NCI-H1930 (cell line): ENCODE measurements around the gene PTPRH.

Experiments used
- DNase-seq, 2 experiments: peaks; one replicate each; lab custom pipeline; 2025; lab: John Stamatoyannopoulos, UW

The PTPRH gene

GRCh38 chr19:55208880-55209692 lies at the start of gene PTPRH:
Gene PTPRH, minus strand, starts transcription at chr19:55209501. Its CDS starts 68 bp downstream, at chr19:55209433.
- no peak for DNase-seq

GRCh38 chr19:55258476-55258827 lies 49.2 kb upstream of the PTPRH start:
- DNase-seq, result no peak

- no peak for DNase-seq
Observed at GRCh38 chr19:55257461-55258420, 48.4 kb upstream of the PTPRH start.

GRCh38 chr19:55256562-55257460 lies 47.5 kb upstream of the PTPRH start:
- no peak for DNase-seq

- no peak for DNase-seq
Observed at GRCh38 chr19:55255618-55256423, 46.5 kb upstream of the PTPRH start.

GRCh38 chr19:55254625-55254977 lies 45.3 kb upstream of the PTPRH start:
- no peak for DNase-seq

GRCh38 chr19:55253842-55254624 lies 44.7 kb upstream of the PTPRH start:
- DNase-seq, result no peak

GRCh38 chr19:55252760-55253663 lies 43.7 kb upstream of the PTPRH start:
- DNase-seq, result no peak

GRCh38 chr19:55251341-55252081 lies 42.2 kb upstream of the PTPRH start:
- no peak for DNase-seq

GRCh38 chr19:55250262-55251036 lies 41.1 kb upstream of the PTPRH start:
- DNase-seq, result no peak

- DNase-seq, result no peak
Observed at GRCh38 chr19:55249841-55250240, 40.5 kb upstream of the PTPRH start.

GRCh38 chr19:55248704-55249103 lies 39.4 kb upstream of the PTPRH start:
- no peak for DNase-seq

GRCh38 chr19:55248166-55248675 lies 38.9 kb upstream of the PTPRH start:
- DNase-seq, result no peak

- no peak for DNase-seq
Observed at GRCh38 chr19:55247621-55248099, 38.4 kb upstream of the PTPRH start.

GRCh38 chr19:55246462-55247451 lies 37.5 kb upstream of the PTPRH start:
- no peak for DNase-seq
